Activated CD4-positive, alpha-beta T cell treated with anti-CD3 and anti-CD28 coated beads, Interleukin-2, amount 50 U/mL, for 24 hours (primary cell): Measurements from ENCODE around the gene TPSD1.
"Not testable (repeated sequence)": the region's sequence is repeated elsewhere in the genome, so short reads cannot be mapped to it uniquely, and the experiment has no call there.

Experiments used
- DNase-seq, 2 donors: peaks; one replicate each; pipeline ENCODE4 v3.0.0-alpha.2; 2020; ENCODE audit warnings: low read depth in 1 of 2, low spot score in 1 of 2

The TPSD1 gene

DNA sequence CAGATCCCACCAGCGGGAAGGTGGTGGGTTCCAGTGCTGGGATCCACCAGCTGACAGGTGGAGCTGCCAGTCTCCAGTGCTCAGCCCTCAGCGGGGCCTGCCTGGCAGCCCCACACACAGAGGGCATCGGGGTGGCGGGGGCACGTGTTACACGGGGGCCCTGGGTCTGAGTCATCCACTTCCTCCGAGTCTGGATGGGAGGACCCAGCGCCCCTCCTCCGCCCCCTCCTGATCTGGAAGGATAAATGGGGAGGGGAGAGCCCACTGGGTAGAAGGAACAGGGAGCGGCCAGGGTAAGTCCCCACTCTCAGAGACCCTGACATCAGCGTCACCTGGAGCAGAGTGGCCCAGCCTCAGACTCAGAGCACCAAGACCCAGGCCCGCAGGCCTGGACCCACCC is 15.4 kb upstream of the TPSD1 start, which contains the start of gene TPSAB1:
TPSAB1 (plus strand) TSS at position 270 of the 400 bp plus-strand sequence. CDS start 234 bp downstream, outside the sequence.
- DNase-seq, result not testable (repeated sequence)

GRCh38 chr16:1241081-1241480 is 14.8 kb upstream of the TPSD1 start:
- not testable (repeated sequence) for DNase-seq

- not testable (repeated sequence) for DNase-seq
Observed at GRCh38 chr16:1243363-1243762, 12.5 kb upstream of the TPSD1 start.

DNA sequence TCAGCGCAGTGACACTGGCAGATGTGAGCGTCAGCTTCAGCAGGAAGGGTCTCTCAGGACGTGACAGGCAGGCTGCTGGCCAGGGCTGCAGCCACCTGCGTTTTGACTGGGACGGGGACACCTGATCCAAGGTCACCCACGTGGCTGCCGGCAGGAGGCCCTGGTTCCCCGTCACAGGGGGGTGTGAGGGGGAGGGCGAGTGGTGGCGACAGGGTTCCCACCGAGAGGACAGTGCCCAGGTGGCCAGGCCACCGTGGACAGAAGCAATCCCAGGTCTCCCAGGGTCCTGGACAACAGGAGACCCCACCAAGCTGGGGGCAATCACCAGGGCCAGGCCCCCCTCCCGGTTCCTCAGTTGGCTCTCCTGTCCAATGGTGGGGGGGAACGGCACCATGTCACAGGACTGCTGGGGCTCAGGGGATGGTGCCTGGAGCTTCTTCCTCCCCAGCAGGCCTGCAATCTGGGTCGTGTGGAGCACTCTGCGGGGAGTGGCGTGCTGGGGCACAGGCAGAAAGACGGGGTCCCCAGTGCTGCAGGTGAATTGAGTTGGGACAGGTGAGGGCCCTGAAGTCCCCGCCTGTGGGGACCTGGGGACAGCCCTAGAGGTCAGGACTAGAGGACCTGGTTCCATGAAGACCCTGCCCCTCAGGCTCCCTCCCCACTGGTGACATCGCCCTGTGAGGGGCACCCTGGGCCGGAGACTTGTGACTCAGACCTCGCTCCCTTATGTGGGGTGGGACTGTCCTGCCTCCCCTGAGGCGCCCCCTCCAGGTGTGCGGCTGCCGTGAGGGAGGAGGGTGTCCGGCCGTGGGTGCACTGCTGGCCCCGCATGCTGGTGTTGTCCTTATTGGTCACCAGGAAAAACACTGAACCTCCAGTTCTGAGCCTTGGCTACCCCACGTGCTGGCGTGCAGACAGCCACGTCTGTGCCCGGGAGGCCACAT is 11.7 kb upstream of the TPSD1 start:
- DNase-seq, result not testable (repeated sequence)

- DNase-seq, result no peak
Observed at GRCh38 chr16:1244881-1245280, 11.0 kb upstream of the TPSD1 start.

GRCh38 chr16:1245452-1246020 is 10.3 kb upstream of the TPSD1 start:
- no peak for DNase-seq

DNA sequence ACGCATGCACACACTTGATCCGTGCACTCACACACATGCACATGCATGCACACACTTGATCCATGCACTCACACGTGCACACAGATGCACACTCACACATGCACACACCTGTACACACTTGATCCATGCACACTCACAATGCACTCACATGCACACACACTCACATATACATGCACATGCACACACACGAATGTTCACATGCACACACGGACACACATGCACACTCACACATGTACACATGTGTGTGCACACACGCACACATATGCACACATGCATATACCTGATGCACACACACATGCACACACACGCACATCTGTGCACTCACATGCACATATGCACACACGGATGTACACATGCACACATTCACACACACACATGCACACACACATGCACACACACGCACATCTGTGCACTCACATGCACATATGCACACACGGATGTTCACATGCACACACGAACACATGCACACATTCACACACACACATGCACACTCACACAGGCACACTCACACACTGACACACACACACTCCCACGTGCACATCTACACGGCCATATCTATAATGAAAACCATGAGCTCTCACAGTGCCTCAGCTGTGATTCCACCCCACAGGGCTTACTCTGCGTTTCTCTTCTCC is 7.8 kb upstream of the TPSD1 start:
- not testable (repeated sequence) for DNase-seq

DNA sequence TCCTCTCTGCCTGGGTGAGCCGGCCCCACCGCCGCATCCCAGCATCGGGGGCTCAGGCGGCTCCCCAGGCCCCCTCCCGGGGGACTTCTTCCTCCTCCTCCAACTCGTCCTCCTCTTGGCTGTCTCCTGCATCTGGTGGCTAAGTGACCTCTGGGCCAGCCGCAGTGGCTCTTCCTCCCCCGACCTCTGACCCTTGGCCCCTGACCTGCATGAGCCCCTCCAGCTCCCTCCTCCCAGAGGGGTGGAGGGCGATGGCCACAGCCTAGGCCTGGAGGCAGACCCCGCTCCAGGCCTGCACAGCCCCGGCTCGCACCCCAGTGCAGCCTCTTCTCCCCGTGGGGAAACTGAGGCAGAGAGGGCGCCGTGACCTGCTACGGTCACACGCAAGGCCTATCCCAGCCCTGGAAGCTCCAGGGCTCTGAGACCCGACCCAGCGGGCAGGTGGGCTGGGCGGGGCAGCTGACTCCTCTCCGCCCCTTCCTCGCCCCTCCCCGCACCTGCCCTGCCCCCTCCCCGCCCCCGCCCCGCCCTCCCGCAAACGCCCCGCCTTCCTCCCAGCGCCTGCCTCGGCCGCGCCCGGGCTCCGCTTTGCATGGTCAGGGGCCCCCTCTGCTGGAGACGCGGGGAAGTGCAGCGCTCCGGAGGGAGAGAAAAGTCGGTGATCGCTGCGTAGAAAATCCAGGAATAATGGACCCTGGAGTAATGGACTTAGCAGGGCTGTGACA is 6.7 kb upstream of the TPSD1 start:
- DNase-seq, result not testable (repeated sequence)

- DNase-seq, result not testable (repeated sequence)
Observed at GRCh38 chr16:1253701-1254364, 2.0 kb upstream of the TPSD1 start.

DNA sequence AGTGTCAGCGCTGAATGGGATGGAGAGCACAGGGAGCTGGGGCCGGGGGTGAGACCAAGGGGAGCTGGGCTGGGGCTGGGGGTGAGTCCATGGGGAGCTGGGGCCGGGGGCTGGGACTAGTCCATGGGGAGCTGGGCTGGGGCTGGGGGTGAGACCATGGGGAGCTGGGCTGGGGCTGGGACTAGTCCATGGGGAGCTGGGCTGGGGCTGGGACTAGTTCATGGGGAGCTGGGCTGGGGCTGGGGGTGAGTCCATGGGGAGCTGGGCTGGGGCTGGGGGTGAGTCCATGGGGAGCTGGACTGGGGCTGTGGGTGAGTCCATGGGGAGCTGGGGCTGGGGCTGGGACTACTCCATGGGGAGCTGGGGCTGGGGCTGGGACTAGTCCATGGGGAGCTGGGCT is 1.0 kb upstream of the TPSD1 start:
- DNase-seq, result not testable (repeated sequence)

DNA sequence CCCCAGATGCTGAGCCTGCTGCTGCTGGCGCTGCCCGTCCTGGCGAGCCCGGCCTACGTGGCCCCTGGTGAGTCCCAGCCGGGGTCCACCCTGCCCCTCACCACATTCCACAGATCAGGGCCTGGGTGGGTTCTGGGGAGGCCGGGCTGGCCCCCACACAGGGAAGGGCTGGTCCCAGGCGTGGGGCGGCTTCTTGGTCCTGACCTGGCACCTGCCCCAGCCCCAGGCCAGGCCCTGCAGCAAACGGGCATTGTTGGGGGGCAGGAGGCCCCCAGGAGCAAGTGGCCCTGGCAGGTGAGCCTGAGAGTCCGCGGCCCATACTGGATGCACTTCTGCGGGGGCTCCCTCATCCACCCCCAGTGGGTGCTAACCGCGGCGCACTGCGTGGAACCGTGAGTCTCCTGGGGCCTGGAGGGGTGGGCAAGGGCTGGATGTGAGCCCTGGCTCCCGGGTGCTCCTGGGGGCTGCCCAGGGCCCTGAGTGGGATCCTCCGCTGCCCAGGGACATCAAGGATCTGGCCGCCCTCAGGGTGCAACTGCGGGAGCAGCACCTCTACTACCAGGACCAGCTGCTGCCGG is 516 bp downstream of the TPSD1 start:
- not testable (repeated sequence) for DNase-seq

DNA sequence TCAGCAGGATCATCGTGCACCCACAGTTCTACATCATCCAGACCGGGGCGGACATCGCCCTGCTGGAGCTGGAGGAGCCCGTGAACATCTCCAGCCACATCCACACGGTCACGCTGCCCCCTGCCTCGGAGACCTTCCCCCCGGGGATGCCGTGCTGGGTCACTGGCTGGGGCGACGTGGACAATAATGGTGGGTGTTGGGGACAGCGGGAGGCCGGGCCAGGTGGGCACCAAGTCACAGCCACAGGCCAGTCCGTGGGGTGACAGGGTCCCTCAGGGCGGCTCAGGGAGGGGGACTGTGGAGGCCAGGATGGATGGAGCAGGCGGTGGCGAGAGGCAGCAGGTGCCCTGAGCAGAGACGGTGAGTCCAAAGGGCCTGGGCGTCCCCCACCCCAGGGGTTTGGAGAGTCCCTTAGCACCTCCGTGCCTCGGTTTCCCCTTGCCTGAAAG is 1.0 kb downstream of the TPSD1 start:
- DNase-seq, result no peak

- DNase-seq, result no peak
Observed at GRCh38 chr16:1257561-1258224, 1.8 kb downstream of the TPSD1 start.

DNA sequence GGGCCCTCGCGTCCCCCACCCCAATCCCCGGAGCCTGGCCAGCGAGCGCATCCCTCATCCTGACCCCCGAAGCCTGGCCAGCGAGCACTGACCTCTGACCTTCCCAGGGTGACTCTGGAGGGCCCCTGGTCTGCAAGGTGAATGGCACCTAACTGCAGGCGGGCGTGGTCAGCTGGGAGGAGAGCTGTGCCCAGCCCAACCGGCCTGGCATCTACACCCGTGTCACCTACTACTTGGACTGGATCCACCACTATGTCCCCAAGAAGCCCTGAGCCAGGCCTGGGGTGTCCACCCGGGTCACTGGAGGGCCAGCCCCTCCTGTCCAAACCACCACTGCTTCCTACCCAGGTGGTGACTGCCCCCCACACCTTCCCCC is 2.3 kb downstream of the TPSD1 start:
- DNase-seq, result no peak

GRCh38 chr16:1258906-1259759 is 3.3 kb downstream of the TPSD1 start:
- DNase-seq, result no peak

- DNase-seq, result no peak
Observed at GRCh38 chr16:1259760-1260068, 3.8 kb downstream of the TPSD1 start.

DNA sequence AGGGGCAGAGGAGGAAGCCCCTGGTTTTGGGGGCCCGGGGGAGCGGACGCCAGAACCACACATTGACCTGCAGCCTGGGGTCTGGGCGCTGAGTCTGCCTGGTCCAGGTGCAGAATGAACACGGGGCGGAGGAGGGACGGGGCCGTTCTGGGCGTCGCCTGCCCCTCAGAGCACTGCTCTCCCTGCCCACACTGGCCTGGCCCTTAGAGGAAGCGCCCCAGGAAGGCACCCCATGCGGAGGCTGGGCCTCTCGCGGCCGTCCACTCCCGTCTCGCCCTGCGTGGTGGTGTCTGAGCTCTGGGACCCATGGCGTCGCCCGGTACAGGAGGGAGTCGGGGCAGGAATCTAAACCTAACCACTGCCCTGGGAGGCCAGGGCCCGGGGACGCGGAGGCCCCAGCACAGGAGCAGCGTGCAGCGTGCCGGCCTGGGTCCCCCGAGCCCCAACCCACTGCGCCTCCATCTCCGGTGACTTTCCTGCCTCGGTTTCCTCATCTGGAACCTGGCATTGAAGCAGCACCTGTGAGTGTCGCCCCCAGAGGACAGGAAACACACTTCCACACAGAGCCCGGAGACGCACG is 4.3 kb downstream of the TPSD1 start:
- DNase-seq, result no peak

DNA sequence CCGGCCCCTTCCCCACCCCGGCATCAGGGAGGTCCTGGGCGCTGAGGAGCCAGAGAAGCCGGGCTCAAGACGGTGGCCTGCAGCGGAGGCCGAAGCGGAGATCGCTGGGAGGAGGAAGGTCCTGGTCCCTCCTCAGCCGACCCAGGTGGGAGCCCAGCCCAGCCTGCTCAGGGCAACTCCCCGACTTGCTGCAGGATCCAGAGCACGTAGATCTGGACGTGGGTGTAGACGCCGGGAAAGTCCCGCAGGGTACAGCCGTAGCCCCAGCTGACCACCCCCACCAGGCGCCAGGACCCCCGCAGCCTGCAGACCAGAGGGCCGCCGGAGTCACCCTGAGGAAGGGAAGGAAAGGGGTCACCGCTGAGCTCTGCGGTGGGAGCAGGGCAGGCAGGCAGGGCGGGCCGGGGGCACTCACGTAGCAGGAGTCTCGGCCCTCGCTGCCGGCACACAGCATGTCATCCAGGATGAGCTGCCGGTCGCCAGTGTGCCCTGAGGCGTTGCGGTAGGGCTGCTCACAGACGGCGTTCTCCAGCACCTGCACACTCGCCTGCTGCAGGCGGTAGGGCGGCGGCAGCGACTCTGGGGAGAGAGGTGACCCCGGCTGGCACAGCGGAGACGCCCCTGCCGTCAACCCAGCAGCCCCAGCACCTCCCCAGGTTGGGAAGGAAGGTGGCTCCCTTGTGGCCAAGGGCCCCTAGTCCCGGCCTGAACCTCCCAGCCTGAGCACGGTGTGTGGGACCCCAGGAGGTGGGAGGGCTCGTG is 5.4 kb downstream of the TPSD1 start:
- no peak for DNase-seq
